B cell (primary cell): ENCODE data around the gene SLC12A6.

ENCODE experiments used
- CTCF ChIP-seq: fragments of 200-600 bp; IDR thresholded peaks from one replicate; pipeline ENCODE4 v1.8.0; 2022; ENCODE audit warnings: antibody characterized with exemption, mild to moderate bottlenecking
- EZH2 ChIP-seq: IDR thresholded peaks from 2 replicates; pipeline ENCODE4 v1.6.1; 2012; ENCODE audit warnings: borderline replicate concordance, low read depth, mild to moderate bottlenecking, moderate library complexity, low read length; ENCODE audit not compliant: insufficient read depth, poor library complexity, severe bottlenecking

DNA sequence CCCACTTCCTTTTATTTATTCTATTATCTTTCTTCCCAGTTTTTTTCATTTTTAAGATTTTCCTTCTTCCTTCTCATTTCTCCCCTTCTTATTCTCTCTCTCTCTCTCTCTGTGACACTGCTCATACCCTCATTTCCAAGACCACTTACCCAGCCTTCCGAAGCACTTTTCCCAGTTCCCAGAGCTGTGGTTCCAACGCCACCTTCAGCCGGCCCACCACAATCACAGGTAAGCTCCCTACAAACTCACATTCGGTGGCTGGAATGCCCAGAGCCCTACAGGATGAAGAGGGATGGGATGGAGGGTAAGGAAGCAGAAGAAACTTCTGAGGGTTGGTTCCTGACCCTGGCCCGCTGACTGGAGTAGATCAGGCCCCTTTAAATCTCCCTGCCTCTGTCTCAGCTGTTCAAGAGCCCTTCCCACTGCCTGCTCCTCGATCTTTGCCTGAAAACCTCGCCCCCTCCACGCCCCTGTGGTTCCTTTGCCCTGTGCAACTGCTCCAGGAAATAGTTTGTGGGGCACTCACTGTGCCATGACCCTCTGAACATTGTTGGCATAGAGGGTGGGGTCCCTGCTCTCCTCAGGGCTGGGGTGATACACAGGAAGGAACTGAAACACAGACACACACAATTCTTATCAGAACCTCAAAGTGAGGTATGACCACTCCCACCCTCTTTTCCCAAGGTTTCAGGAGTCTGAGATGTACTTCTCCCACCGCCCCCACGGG lies 24.6 kb upstream of the SLC12A6 start:
- no peak for TF ChIP-seq EZH2
- TF ChIP-seq CTCF: no peak
